HFFc6 (cell line): ENCODE results near the gene CELF2. TPM values are rescaled to one million over a fixed set of nuclear protein-coding genes. Genes with fewer than 3 reads are reported as not detected.
A peak's percentile ranks its signal among the peaks of the same experiment; 100 is the strongest.

ENCODE experiments used
- DNase-seq: peaks from one replicate; pipeline ENCODE4 v3.0.0-alpha.2; 2018
- H3K27ac Mint-ChIP-seq: 2 replicates; pipeline ENCODE4 v1.8.0; 2020; ENCODE audit warnings: mild to moderate bottlenecking, mixed read lengths
- H3K27me3 Mint-ChIP-seq: 2 replicates; pipeline ENCODE4 v1.8.0; 2021; ENCODE audit warnings: mild to moderate bottlenecking, moderate library complexity, mixed read lengths; ENCODE audit not compliant: insufficient read depth
- H3K36me3 Mint-ChIP-seq: 2 replicates; pipeline ENCODE4 v1.8.0; 2021; ENCODE audit warnings: low read depth, mixed read lengths
- H3K4me1 Mint-ChIP-seq: 2 replicates; pipeline ENCODE4 v1.8.0; 2020; ENCODE audit warnings: low read depth, mixed read lengths
- H3K4me3 Mint-ChIP-seq: 2 replicates; pipeline ENCODE4 v1.8.0; 2020; ENCODE audit warnings: mild to moderate bottlenecking, moderate library complexity, mixed read lengths
- H3K9me3 Mint-ChIP-seq: 2 replicates; pipeline ENCODE4 v1.8.0; 2020; ENCODE audit warnings: mild to moderate bottlenecking, mixed read lengths
- total RNA-seq, 6 experiments: library from RNA; stranded (reverse); fragmentation: NEBNext Ultra II Directional; extraction: Animal tissue kit (Norgen Biotek cat#: 25700); gene quantifications; 2 replicates in 1 of 6; 3 replicates in 5 of 6; pipeline ENCODE4 v1.2.3, GENCODE V29; 2021
- TF ChIP-seq, protein P1 (sequence below): fragments of 200-600 bp; sonication (generic); IDR thresholded peaks from 2 replicates; pipeline ENCODE4 v1.5.0; 2021; ENCODE audit warnings: antibody characterized with exemption, mild to moderate bottlenecking

Gene CELF2
- total RNA-seq, 6 experiments from 2014 or later = 2.7 to 5.2 (median 3.5) TPM

DNA sequence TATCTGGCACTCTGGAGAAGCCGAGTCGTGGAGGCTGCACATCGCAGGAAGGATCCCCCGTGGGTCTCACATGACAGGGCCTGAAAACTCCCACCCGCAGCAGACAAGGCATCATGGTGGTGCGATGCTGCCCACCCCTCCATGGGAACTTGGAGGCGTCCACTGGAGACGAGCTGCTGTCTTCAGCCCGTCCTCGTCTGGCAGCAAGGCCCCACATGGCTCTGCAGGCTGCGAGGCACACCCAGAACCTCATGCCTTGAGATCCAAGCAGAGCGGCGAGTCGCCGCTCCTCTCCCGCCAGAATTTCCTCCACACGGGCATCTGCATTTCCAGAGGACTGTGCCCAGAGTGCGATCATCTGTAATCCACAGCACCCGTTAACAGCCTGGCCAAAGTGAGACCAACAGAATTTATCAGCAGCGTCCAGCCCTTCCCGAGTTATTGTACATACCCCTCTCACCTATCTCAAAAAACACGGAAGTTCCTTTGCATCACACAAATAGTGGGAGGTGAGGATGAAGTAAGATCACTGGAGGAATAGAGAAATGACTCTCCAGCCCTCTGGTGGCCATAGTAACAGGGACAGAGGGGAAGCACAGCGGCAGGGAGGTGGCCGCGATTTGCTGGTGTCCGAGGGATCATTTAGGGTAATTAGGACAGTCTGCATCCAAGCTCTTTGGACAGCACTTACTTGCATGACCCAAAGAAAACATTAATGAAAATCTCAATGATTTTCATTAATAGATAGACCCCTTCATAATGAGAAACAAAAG, 301.3 kb downstream of the CELF2 start:
- Mint-ChIP-seq H3K4me1 (no peaks in the 10 kb centered on the region), H3K36me3 (peaks cover 4% of the 10 kb centered on the region; the same call in 1 of the 2 replicates), H3K9me3 (peaks cover 13% of the 10 kb centered on the region), H3K27ac (no peak overlapping the region), H3K27me3 (peaks cover 4% of the 10 kb centered on the region; the same call in 1 of the 2 replicates), H3K4me3 (no peak overlapping the region)
- TF ChIP-seq, protein P1, sequence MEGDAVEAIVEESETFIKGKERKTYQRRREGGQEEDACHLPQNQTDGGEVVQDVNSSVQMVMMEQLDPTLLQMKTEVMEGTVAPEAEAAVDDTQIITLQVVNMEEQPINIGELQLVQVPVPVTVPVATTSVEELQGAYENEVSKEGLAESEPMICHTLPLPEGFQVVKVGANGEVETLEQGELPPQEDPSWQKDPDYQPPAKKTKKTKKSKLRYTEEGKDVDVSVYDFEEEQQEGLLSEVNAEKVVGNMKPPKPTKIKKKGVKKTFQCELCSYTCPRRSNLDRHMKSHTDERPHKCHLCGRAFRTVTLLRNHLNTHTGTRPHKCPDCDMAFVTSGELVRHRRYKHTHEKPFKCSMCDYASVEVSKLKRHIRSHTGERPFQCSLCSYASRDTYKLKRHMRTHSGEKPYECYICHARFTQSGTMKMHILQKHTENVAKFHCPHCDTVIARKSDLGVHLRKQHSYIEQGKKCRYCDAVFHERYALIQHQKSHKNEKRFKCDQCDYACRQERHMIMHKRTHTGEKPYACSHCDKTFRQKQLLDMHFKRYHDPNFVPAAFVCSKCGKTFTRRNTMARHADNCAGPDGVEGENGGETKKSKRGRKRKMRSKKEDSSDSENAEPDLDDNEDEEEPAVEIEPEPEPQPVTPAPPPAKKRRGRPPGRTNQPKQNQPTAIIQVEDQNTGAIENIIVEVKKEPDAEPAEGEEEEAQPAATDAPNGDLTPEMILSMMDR = 0 out of 2 replicates have a peak, but pooled peaks have one; percentile 12
- DNase-seq = no peak

DNA sequence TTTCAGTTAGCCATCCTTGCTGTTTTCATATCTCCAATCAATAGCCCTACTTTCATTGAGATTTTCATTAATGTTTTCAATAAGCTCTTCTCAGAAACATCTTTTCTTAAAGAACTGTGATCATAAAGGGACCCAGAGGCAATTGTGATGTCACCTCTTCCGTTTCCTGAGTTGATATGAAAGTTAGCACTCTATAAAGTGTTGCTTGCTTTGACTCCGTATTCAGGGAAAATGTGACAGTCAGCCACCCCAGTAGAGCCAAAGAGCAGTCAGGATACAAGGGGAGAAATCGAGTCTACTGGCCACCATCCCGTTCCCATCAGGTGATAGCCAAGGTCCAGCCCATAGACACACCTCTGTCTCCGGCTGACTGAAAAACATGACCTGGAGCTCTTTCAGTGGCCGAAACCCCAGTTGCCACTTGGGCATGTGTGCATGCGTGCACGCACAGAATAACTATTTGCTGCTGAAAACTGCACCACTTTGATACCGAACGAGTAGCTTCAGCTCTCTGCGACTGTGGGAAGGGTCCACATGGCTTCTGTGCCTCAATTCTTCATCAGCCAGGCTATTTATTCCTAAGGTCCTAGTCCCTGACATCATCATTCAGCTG, 302.4 kb downstream of the CELF2 start:
- peaks cover 4% of the 10 kb centered on the region; the same call in 1 of the 2 replicates for H3K36me3 Mint-ChIP-seq
- H3K27ac Mint-ChIP-seq = no peak overlapping the region
- H3K27me3 Mint-ChIP-seq = peaks cover 4% of the 10 kb centered on the region

DNA sequence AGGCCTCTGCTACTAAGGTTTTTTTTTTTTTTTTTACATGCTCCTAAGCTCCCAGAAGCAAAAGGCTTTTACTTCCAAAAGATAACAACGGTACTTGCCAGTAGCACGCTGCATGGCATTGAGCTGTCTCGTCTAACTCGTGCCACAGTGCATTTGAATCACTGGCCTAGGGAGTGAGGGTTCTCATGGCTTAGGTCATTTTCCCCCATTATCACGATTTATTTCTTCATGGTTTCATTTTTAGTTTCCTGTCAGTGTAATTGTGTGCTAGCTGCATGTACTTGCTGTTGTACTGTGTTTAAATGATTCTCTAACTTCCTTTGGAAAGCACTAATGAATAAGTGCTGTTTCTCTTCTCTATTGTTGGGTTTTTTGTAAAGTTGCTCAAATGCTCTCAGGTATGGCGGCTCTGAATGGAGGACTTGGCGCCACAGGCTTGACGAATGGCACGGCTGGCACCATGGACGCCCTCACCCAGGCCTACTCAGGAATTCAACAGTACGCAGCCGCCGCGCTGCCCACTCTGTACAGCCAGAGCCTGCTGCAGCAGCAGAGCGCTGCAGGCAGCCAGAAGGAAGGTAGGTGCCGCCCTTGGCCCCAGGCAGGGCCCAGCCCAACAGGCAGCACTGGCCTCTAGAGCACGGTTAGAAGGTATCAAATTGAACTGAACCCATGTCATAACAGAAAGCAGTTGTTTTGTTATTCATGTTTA, 303.3 kb downstream of the CELF2 start:
- Mint-ChIP-seq H3K9me3 (peaks cover 2% of the 10 kb centered on the region), H3K27me3 (peaks cover 4% of the 10 kb centered on the region), H3K36me3 (peaks cover 4% of the 10 kb centered on the region; the same call in 1 of the 2 replicates), H3K27ac (no peak overlapping the region), H3K4me3 (peak overlapping the region; percentile 4; the same call in 1 of the 2 replicates), H3K4me1 (peaks cover 8% of the 10 kb centered on the region)
- no peak for DNase-seq
- TF ChIP-seq, protein P1 = no peak

More for the DNA sequence above, 302.4 kb downstream of the CELF2 start:
- DNase-seq = no peak
- Mint-ChIP-seq H3K4me1 (no peaks in the 10 kb centered on the region), H3K9me3 (peaks cover 5% of the 10 kb centered on the region), H3K4me3 (no peak overlapping the region)
- TF ChIP-seq, protein P1 = no peak

DNA sequence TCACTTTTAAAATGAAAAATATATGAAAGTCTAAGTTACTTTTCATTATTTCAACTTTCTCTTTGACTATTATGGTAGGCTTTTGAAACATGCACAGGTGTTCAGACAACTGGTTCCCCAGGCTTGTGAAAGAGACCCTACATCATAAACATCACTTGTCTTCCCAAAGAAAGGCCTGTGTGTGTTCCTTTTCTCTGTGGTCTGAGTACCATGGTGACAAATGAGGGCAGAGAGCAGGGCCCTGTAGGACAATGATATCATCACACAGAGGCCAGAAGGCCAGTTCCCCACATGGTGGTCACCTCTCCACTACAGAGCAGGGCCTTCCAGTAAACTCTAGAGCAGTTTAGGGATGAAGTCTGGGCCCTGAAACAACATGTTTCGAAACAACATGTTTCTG, 305.0 kb downstream of the CELF2 start:
- H3K4me3 Mint-ChIP-seq = no peak overlapping the region
- TF ChIP-seq, protein P1 = no peak
- H3K9me3 Mint-ChIP-seq = no peaks in the 10 kb centered on the region; the same call in 1 of the 2 replicates
- peaks cover 4% of the 10 kb centered on the region; the same call in 1 of the 2 replicates for H3K36me3 Mint-ChIP-seq
- H3K4me1 Mint-ChIP-seq = peaks cover 10% of the 10 kb centered on the region
- DNase-seq = no peak
- no peak overlapping the region for H3K27ac Mint-ChIP-seq
- H3K27me3 Mint-ChIP-seq = peaks cover 4% of the 10 kb centered on the region

DNA sequence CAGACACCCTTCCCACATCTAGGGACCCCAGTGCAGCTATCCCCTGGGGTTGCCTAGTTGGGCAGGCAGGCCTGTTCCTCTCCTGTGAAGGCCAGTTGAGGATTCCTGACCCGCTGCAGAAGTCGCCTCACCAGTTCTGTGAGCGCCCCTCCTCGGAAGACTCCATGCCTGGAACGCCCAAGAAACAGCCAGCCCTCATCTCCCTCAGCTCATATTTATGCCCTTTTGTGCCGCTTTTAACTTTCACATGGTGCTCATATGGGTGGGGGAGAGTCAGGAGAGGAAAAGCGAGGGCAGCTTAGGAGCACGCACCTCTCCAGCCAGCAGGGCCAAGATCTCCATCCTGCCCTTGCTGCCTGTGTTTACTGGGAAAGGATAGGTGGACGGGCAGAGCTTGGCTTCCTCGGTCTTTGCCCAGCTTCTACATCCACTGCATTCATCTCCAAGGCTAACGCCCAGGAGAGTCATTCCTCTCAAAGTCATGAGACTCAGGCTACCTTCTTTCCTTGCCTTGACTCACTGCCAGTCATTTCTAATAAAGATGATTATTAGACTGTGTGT, 307.2 kb downstream of the CELF2 start:
- Mint-ChIP-seq H3K27ac (no peak overlapping the region), H3K9me3 (no peaks in the 10 kb centered on the region; the same call in 1 of the 2 replicates), H3K27me3 (peaks cover 2% of the 10 kb centered on the region), H3K4me3 (no peak overlapping the region), H3K4me1 (peaks cover 16% of the 10 kb centered on the region), H3K36me3 (no peaks in the 10 kb centered on the region)
- TF ChIP-seq, protein P1 = no peak
- DNase-seq = no peak
